Measurements from ENCODE around the gene PNPLA3.

PNPLA3 gene

DNA sequence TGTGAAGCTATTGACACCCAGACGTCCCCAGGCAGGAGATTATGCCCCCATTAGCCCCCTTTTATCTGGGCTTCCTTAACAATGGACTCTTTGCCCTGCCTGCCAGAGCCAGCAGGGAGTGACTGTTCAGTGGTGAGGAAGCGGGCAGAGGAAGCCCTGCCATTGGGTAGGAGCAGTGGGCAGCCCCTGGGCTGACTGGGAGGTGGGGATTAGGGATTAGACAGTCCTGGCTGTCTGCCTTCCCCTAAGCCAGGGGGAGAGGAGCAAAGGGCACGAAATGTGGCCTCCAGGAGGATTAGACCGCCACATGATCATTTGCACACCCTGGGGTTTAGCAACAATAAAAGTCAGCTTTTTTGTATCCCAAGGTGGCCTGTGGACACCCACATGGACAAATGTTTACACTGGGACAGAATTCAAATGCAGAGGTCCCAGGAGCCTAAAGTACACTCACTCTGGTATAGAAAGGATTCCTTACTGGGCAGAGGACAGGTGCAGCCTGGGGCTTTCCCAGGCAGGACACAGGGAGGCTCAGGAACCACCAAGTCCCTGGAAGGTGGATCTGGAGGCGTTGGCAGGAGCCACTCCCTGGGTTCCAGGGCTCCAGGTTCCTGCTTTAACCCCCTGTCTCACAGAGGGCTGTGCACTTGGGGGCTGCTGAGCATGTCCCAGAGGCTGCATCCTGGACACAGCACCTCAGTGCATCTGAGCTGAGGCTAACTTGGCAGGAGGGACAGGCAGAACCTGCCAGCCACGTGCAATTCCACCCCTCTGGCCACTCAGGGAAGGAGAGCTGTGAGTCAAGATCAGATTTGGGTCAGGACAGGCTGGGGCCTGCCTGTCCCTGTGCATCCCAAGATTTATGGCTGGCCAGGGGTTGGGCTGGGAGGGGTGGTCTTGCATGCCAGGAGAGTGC is 2.1 kb downstream of the PNPLA3 start:
- no peak for DNase-seq

DNA sequence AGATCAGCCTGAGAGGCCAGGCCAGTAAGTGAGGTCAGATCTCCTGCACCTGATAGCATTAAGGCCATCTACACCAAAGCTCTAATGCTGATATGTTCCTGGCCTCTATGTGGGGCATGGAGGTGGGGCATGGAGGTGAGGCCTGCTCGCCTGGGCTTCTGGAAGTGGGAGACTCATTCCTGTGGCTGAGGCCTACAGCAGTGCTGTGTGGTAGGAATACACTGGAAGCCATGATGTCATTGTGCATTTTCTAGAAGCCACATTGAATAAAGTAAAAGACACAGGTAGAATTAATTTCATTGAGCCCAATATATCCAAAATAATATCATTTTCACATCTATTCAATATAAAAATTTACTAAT is 2.7 kb downstream of the PNPLA3 start:
- no peak for DNase-seq

DNA sequence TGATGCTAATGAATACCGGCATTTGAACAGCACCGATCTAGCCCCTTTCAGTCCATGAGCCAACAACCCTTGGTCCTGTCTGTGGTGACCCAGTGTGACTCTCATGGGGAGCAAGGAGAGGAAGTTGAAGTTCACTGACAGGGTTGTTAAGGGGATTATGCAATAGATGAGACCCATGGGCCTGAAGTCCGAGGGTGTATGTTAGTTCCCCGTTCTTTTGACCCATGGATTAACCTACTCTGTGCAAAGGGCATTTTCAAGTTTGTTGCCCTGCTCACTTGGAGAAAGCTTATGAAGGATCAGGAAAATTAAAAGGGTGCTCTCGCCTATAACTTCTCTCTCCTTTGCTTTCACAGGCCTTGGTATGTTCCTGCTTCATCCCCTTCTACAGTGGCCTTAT is 4.9 kb downstream of the PNPLA3 start:
- no peak for DNase-seq

DNA sequence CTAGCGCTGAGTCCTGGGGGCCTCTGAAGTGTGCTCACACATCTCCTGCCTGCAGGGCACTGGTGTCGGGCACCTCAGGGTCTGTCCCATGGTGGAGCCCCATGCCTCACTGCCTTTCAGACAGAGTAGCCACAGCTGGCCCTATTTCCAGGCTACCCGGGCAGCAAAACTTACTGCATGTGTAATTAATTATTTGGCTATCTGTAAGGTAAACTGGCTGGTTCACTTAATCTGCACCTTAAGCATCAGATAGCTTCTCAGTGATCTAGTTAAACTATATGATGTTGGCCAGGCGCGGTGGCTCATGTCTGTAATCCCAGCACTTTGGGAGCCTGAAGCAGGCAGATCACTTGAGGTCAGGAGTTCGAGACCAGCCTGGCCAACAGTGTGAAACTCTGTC is 5.3 kb downstream of the PNPLA3 start:
- DNase-seq: no peak

DNA sequence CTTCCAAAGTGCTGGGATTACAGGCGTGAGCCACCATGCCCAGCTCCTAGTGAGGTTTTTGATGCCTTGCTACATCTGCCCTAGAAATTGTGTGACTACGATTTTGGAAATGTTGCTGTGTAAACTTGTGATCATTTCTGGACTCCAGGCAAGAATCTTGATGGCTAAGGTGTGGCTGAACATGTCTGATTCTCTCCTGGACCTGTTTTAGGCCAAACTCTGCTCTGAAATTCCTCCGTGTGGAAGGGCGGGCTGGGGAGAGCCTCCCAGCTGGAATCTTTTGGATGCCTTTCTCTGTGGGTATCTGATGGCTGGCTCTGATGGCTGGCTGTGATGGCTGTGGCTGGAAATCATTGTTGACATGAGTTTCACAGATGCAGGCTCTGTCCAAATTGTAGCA is 8.2 kb downstream of the PNPLA3 start:
- no peak for DNase-seq

DNA sequence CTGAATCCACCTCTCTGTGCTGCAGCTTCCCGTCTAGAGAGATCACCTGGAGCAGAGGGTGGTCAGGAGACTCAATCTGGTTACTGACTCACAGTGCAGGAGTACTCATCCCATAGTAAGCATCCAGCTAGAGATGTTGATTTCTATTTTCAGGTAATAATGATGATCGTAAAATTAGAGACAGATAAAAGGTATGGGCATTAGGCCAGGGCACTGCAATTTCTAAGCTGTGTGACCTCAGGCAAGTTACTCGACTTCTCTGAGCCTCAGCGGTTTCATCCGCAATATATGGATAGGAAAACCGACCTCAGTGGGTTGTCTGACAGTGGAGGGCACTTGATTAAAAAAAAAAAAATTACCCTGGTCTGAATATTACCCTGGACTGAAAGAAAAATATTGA is 17.8 kb downstream of the PNPLA3 start:
- no peak for DNase-seq

DNA sequence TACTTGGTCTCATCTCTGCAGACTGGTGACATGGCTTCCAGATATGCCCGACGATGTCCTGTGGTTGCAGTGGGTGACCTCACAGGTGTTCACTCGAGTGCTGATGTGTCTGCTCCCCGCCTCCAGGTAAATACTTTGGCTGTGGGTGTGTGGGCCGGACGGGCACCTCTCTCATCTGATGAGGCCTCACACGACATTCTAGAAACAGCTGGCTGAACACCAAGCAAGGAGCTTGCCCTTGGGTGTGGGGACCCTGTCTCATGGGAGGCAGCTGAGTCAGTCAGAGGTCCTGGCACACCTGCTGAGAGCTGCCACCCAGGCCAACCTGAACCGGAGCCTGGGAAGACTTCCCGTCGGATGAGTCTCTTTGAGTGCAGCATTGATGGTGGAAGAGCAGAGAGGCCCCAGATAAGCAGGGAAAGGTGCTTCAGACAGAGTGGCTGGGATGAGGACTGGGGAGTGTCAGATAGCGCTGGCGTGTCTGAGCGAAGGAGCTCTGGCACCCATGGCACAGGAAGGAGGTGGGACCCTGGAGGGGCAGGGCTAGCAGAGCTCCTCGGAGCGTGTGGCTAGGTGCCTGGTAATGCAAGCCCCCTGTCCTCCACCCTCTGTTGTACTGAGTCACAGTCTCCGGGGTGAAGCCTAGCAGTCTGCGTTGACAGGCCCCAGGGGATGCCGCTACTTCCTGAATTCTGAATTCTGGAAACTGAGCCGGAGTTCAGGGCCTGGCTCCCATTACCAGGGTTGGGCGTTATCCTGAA is 21.2 kb downstream of the PNPLA3 start:
- no peak for DNase-seq

DNA sequence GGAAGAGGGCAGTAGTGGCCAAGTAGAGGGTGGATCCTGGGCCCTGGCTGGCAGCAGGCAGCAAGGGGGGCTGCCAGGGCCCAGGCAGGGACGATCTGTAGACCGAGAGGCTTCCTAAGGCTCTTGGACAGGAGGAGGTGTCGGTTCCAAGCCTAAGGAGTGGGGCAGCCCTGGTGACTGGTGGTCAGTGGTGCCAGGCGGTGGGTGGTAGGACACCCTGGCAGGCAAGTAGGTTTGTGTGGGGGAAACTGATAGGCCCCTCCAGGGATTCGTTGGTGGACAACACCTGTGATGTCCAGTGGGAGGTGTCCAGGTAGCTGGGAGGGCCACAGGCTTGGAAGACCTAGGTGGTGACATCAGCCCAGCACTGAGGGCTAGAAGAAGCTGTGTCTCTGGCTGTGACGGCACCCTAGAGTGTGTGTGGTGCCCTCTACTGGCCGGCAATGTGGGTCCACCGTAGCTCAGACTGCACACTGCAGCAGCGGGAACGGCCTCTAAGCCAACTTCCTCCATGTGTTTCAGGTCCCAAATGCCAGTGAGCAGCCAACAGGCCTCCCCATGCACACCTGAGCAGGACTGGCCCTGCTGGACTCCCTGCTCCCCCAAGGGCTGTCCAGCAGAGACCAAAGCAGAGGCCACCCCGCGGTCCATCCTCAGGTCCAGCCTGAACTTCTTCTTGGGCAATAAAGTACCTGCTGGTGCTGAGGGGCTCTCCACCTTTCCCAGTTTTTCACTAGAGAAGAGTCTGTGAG is 22.2 kb downstream of the PNPLA3 start:
- peak; percentile 87 for DNase-seq

DNA sequence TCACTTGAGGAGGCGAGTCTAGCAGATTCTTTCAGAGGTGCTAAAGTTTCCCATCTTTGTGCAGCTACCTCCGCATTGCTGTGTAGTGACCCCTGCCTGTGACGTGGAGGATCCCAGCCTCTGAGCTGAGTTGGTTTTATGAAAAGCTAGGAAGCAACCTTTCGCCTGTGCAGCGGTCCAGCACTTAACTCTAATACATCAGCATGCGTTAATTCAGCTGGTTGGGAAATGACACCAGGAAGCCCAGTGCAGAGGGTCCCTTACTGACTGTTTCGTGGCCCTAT is 22.7 kb downstream of the PNPLA3 start:
- DNase-seq: no peak

DNA sequence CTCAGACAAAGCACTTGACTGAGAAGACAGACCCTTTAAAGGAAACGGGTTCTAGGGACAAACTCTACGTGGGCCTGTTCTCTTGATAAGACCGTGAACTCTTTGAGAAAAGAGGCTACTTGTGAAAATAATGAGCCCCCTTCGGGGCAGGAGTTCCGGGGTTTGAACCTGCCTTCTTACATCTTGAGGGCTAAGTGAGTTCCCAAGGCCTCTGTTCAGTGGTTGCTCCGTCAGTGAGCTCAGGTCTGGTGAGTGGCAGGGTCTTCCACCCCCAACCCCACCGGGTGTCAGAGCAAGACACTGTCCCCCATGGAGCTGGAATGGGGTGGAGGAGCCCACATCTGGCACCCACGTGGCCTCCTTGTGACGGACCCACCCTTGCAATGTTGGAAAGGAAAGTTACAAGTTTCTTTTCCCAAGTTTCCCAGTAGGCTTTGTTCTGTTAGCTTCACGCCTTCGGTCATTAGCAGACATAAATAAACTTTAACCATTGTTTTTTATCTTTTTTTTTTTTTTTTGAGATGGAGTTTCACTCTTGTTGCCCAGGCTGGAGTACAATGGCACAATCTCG is 25.3 kb downstream of the PNPLA3 start:
- DNase-seq: no peak

DNA sequence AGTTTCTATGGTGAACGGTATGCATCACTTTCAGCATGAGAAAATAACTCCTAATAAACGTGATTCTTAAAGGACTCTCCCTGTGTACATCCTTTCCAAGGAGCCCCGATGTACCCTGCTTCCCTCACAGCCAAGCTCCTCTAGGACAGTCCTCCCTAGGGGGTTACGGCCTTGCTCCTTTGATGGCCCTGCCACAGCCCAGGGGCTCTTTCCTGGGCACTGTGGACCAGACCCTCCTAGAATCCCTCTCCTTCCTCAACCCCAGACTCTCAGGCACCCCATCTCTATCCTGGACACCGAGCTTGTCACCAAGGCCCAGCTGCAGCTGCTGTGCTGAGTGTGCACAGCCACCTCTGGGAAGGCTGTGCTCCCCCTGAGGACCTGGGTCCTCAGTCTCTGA is 27.8 kb downstream of the PNPLA3 start:
- no peak for DNase-seq

DNA sequence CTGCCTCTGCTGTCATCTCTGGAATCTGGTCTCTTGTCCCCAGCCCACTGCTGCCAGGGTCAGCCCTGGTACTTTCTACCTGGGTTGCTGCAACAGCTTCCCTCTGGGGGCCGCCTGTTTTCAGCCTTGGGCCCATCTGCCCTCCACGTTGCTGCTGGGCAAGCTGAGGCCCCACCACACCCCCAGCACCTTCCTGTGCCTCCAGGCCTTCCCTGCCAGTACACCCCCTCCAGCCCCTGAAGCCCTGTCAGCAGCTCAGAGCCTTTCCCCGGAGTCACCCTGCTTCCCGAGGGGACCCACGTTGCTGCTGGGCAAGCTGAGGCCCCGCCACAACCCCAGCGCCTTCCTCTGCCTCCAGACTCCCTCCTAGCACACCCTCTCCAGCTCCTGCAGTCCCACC is 28.4 kb downstream of the PNPLA3 start:
- DNase-seq: no peak

DNA sequence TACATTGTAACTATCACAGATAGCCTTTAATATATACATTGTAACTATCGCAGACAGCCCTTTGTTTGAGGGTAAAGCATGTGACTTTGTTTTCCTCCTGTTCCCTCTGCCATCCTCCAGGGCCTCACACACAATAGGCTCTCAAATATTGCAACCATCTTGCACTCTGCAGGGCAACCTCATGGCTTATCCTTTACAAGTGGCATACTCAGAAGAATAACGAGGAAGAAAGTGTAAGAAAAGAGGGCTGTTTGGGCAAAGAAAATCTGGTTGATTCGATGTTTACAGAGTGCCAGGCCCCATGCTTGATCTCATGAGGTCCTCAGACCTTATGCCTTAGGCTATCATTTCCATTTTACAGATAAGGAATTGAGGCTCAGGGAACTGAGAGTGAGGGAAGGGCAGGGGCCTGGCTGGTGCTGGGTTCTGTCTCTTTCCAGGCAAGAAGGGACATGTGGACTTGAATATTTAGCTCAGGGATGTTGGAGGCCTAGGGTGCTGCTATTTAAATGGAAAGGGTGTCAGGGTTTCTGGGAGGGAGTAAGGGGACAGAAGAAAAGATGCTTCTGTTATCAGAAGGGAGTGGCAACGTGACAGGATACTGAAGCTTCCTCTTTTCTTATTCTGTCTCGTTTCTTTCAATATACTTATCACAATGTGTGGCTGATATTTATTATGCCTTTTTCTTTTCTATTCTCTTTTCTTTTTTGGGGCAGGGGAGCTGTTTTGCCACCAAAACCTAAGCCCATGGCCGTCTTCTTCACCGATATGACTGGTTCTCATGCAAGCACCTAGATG is 30.6 kb downstream of the PNPLA3 start:
- DNase-seq: no peak

DNA sequence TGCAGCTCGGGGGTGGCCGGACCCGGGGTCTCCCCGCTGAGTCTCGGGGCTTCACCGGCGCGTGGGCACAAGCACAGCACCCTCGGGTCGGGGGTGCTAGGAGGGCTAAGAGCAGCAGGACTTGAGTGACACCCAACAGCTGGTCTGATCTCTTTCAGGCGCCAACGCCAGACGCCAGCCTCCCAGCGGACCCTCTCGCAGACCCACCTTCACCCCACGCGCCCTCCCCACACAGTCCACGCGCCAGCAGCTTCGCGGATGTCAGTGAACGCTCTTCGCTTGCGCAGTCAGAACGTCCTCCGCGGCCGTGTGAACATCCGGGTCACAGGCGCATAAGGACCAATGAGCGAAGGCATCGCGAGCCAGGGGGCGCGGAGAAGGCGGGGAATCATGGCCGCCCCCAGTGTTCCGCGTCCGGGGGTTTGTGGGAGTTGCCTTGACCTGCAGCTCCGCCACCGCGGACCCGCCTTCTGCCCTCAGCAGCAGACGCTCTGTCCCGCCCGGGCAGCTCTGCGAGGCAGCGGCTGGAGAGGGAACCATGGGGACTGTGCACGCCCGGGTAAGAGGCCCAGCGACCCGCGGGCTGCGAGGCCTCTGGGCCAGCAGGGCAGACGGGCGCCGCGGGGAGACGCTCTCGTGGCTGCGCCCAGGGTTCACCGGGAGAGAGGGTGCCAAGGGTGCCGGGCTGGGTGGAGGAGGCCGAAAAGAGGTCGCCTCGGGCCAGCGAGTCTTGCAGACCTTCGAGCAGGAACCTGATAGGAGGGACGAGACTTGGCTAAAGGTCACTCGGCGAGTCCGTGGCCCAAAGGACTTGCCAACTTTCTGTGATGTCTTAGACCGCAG is 31.7 kb downstream of the PNPLA3 start, which contains the start of gene SAMM50:
TSS of gene SAMM50 (plus strand) at position 403 of the 843 bp plus-strand sequence. CDS start at position 539, 136 bp downstream.
- peak; percentile 97 for DNase-seq

DNA sequence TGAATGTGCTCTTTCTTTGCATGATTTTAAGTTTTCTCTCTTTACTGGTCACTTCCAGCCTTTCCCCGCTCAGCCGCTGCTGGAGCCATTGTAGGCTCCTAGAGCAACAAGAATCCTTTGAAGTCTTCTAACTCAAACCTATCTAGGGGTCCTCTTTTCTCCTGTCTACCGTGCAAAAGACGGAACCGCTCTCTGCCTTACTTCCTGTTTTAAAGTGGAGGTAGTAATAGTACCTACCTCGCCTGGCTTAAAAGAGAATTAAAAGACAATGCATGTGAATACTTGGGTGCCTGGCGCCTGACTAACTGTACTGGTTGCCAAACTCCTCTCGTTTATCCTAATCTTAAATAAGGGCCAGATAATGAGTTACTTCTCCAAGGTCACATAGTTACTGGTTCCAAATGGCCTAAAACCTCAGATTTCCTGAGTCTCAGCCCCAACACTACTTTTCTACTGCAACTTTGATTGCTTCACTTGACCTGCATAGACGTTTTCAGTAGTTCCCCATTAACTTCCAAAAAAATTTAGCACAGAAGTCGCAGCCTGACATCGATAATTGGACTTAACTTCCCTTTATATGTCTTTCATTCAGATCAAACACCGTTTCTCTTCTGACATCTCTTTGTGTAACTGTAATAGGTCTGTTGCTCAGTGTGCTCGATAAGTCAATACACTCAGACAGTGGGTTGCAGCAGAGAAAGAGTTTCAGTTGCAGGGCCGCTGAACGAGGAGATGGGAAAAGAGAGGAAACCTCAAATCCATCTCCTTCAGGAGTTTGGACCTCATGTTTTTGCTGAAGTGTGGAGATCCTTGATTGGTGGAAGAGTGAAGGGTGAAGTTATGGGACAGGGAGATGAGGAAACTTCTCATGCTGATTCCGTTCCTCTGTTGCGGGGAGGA is 32.5 kb downstream of the PNPLA3 start:
- no peak for DNase-seq

DNA sequence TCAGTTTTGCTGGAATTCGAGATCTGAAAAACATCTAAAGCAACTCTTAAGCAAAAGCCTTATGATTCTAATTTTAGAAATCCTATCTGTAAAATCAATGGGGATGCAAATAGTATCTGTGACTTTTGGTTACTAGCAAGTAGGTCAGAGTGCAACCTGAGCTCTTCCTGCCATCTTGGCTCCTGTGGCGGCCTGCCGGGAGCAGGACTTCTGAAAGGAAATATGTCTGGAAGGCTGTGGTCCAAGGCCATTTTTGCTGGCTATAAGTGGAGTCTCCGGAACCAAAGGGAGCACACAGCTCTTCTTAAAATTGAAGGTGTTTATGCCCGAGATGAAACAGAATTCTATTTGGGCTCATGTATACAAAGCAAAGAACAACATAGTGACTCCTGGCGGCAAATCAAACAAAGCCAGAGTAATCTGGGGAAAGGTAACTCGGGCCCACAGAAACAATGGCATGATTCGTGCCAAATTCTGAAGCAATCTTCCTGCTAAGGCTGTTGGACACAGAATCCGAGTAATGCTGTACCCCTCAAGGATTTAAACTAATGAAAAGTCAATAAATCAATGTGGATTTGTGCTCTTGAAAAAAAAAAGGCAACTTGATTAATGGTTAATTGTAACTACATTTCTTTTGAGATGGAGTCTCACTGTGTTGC is 33.3 kb downstream of the PNPLA3 start:
- no peak for DNase-seq

DNA sequence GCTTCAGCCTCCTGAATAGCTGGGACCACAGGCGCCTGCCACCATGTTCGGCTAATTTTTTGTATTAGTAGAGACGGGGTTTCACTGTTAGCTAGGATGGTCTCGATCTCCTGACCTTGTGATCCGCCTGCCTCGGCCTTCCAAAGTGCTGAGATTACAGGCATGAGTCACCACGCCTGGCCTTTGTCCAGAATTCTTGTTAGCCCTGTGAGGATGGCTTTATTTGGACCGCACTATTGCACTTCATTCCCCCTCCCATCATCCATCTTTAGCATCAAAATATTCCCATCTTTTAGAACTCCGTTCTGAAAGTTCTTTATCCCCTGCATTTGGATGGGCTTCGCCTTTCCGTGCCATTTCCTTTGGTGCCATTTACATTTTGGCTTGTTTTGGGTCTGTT is 34.3 kb downstream of the PNPLA3 start:
- no peak for DNase-seq

DNA sequence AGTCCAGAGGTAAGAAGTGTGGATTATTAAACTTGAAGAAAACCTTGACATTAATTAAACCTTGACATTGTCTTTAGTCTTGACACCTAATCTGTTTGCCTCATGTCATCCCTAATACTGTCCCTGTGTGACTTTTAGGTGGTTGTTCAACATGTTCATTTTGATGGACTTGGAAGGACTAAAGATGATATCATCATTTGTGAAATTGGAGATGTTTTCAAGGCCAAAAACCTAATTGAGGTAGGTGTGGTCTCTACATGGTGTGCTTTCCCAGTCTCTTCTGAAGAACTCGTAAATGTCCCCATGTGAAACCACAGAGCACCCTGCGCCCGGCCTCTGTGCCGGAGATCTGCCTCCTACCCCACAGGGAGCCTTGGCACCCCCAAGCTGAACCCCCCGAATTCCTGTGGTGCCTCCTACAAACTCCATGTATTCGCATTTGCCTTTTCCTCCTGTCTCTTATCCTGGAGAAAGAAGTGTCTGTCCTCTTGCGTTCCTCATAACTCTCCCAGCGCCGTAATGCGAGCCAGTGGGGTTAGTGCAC is 40.8 kb downstream of the PNPLA3 start:
- DNase-seq: no peak

DNA sequence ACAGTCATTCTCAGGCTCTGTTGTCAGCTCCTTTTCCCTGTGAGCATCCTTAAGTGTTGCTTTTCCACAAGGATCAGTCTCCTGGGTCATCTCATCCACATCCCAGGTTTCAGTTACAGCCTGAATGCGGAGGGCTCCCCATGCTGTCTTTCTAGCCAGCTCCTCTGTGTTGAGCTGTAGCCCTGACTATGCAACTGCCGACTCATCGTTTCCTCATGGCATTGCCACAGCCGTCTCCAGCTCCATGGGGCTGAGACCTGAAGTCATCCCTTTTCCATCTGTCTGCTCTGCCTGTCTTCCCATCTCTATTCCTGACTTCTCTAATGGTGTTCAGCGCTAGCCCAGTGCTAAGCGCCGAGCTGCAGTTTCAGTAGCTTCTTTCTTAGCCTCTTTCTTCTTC is 43.5 kb downstream of the PNPLA3 start:
- no peak for DNase-seq

DNA sequence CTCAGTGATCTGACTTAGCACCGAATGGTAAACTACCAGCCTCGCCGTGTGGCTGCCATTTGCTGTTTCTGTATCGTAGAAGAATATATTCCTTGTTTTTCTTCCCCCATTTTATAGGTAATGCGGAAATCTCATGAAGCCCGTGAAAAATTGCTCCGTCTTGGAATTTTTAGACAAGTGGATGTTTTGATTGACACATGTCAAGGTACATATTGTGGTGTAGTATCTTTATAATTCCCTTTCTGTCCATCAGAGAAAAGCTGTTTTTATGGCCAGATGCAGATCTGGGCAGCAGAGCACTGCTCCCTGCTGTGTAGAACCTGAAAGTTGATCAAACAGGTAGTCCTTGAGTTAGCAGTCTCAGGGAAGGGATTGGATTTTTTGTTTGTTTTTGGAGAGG is 45.0 kb downstream of the PNPLA3 start:
- no peak for DNase-seq

Measured in activated effector memory CD4-positive, alpha-beta T cell treated with anti-CD3 and anti-CD28 coated beads, Interleukin-2, amount 50 U/mL, for 16 hours (primary cell).